Measurements from ENCODE around the gene DNAJC16.

DNAJC16 gene

DNA sequence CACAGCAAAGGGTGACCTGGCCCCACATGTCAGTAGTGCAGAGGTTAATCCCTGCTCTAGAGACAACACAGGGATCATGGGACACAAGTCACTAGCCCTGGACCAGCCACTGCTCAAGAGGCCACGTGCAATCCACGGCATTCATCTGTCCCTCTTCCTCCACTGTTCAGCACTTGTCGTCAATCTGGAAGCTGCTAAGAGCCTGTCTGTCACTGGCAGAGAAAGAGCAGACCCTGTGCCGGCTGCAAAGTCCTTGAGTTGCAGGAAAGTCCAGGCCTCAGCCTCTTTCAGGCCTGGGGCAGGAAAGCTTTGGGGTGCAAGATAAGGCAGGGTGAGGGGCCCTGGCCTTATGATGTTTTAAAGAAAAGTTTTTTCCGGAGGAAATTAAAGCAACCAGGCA lies 34.1 kb upstream of the DNAJC16 start:
- Histone ChIP-seq H3K4me3 (ENCODE audit: severe bottlenecking) (no peak overlapping the region), H3K36me3 (ENCODE audit: low read depth) (no peaks in the 10 kb centered on the region), H3K4me1 (ENCODE audit: insufficient read depth, poor library complexity, severe bottlenecking) (no peaks in the 10 kb centered on the region), H3K9me3 (ENCODE audit: severe bottlenecking) (no peaks in the 10 kb centered on the region), H3K27me3 (ENCODE audit: insufficient read depth, poor library complexity, severe bottlenecking) (no peaks in the 10 kb centered on the region), H3K27ac (ENCODE audit: poor library complexity, severe bottlenecking) (no peak overlapping the region)
- DNase-seq (ENCODE audit: low spot score) (no peak), ATAC-seq (ENCODE audit: low read depth) (no peak)
- TF ChIP-seq CTCF (IDR thresholded peaks at IDR 0.05; ENCODE audit: poor library complexity, severe bottlenecking), result no peak

- Histone ChIP-seq H3K4me1 (ENCODE audit: insufficient read depth, poor library complexity, severe bottlenecking) (no peaks in the 10 kb centered on the region), H3K36me3 (ENCODE audit: low read depth) (no peaks in the 10 kb centered on the region), H3K27ac (ENCODE audit: poor library complexity, severe bottlenecking) (no peak overlapping the region), H3K9me3 (ENCODE audit: severe bottlenecking) (no peaks in the 10 kb centered on the region), H3K4me3 (ENCODE audit: severe bottlenecking) (no peak overlapping the region), H3K27me3 (ENCODE audit: insufficient read depth, poor library complexity, severe bottlenecking) (no peaks in the 10 kb centered on the region)
- no peak for TF ChIP-seq CTCF (IDR thresholded peaks at IDR 0.05; ENCODE audit: poor library complexity, severe bottlenecking)
- no peak for DNase-seq (ENCODE audit: low spot score)
- no peak for ATAC-seq (ENCODE audit: low read depth)
These were observed 32.7 kb upstream of the DNAJC16 start for GRCh38 chr1:15493869-15494390.

DNA sequence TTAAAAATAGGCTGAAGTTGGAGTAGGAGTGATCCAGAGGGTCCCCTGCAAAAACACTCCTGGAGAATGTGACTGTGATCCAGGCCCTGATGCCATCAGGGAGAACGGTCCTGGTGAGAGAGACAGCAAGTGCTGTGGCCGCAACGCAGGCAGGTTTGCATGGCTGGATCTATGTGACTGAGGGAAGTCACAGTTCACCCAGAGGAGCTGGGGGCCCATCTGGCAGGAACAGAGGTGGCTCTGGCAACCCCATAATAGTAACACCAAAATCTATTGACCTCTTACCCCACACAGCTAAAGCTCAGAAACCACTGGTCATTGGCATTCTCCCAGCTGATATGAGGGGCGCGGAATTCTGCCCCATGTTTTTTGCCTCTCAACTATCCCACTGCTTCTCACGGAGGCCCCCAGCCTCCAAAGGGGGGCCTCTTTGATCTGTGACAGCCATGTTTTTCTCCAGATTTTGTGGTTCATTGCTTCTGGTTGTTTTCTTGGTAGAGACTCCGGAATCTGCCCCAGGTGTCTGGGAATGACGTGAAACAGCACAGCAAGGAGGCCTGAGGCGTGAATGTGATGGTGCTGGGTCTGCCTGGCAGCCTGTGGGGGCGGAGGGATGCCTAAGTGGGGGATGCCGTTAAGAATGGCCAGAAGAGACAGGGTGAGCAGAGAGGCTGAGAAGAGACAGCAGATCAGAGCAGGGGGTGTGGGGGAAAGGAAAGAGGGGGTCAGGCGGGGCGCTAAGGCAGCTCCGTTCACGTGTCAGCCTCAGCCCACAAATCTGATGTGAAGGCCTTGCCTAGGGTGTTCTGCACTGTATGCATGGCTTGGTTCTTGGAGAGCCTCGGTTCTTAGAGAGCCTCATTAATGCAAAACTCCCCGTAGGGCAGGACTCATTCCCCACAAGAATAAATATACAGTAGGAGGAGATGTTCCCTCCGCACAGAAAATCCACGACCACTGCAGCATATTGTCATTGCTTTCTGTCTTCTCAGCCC lies 26.2 kb upstream of the DNAJC16 start:
- Histone ChIP-seq H3K27me3 (ENCODE audit: insufficient read depth, poor library complexity, severe bottlenecking) (no peaks in the 10 kb centered on the region), H3K27ac (ENCODE audit: poor library complexity, severe bottlenecking) (no peak overlapping the region), H3K4me1 (ENCODE audit: insufficient read depth, poor library complexity, severe bottlenecking) (no peaks in the 10 kb centered on the region), H3K9me3 (ENCODE audit: severe bottlenecking) (no peaks in the 10 kb centered on the region), H3K4me3 (ENCODE audit: severe bottlenecking) (no peak overlapping the region), H3K36me3 (ENCODE audit: low read depth) (no peaks in the 10 kb centered on the region)
- ATAC-seq (ENCODE audit: low read depth), result no peak
- no peak for DNase-seq (ENCODE audit: low spot score)
- TF ChIP-seq CTCF (IDR thresholded peaks at IDR 0.05; ENCODE audit: poor library complexity, severe bottlenecking), result no peak

GRCh38 chr1:15501208-15502032 lies 25.2 kb upstream of the DNAJC16 start:
- ATAC-seq (ENCODE audit: low read depth), result peak; percentile 42; the same call in 1 of the 3 replicates
- TF ChIP-seq CTCF (IDR thresholded peaks at IDR 0.05; ENCODE audit: poor library complexity, severe bottlenecking), result peak; percentile 73
- Histone ChIP-seq H3K27ac (ENCODE audit: poor library complexity, severe bottlenecking) (no peak overlapping the region), H3K4me1 (ENCODE audit: insufficient read depth, poor library complexity, severe bottlenecking) (no peaks in the 10 kb centered on the region), H3K9me3 (ENCODE audit: severe bottlenecking) (no peaks in the 10 kb centered on the region), H3K4me3 (ENCODE audit: severe bottlenecking) (no peak overlapping the region), H3K27me3 (ENCODE audit: insufficient read depth, poor library complexity, severe bottlenecking) (no peaks in the 10 kb centered on the region), H3K36me3 (ENCODE audit: low read depth) (no peaks in the 10 kb centered on the region)
- no peak for DNase-seq (ENCODE audit: low spot score)

Data from RWPE2 (cell line).